GM12878 (cell line): ENCODE results near the gene CP. TPM values are rescaled to one million over a fixed set of nuclear protein-coding genes. Genes with fewer than 3 reads are reported as not detected.

ENCODE experiments used
- CHD1 ChIP-seq: IDR thresholded peaks from 2 replicates; pipeline ENCODE4 v1.6.1; 2012; ENCODE audit warnings: low read depth, low read length, improper control_type of control experiment
- FOXK2 ChIP-seq: fragments of 450-650 bp; IDR thresholded peaks from 2 replicates; pipeline ENCODE4 v1.6.1; 2017; ENCODE audit warnings: mild to moderate bottlenecking, moderate library complexity
- HCFC1 ChIP-seq: fragments of 150-350 bp; IDR thresholded peaks from 2 replicates; pipeline ENCODE4 v1.6.1; 2014; ENCODE audit warnings: low read length
- HDGF ChIP-seq: fragments of 450-650 bp; IDR thresholded peaks from 2 replicates; pipeline ENCODE4 v1.6.1; 2016; ENCODE audit warnings: antibody characterized with exemption
- LARP7 ChIP-seq: fragments of 450-650 bp; IDR thresholded peaks from 2 replicates; pipeline ENCODE4 v1.6.1; 2017; ENCODE audit warnings: mild to moderate bottlenecking
- RB1 ChIP-seq: fragments of 450-650 bp; formaldehyde crosslinking; IDR thresholded peaks from 2 replicates; pipeline ENCODE4 v1.6.1; 2017; ENCODE audit warnings: mild to moderate bottlenecking, borderline replicate concordance
- TCF12 ChIP-seq: IDR thresholded peaks from 2 replicates; pipeline ENCODE4 v1.6.1; 2011; ENCODE audit warnings: low read depth, mild to moderate bottlenecking, low read length
- YY1 ChIP-seq: IDR thresholded peaks from 2 replicates; pipeline ENCODE4 v1.6.1; 2011; ENCODE audit warnings: low read depth, mild to moderate bottlenecking, low read length
- ZBED1 ChIP-seq: IDR thresholded peaks from 2 replicates; pipeline ENCODE4 v1.6.1; 2016; ENCODE audit warnings: borderline replicate concordance
- polyA plus RNA-seq, 11 experiments: library from polyadenylated mRNA; depleted of rRNA in 4 of 11; unstranded in 6 of 11; stranded (reverse) in 5 of 11; fragments of >200 nt; fragmentation: Nextera tagmentation in 4 of 11; fragmentation: Illumina TruSeq in 1 of 11; extraction: Ambion mirVana in 4 of 11; extraction: Trizol in 1 of 11; gene quantifications; 1 replicate in 1 of 11; 2 replicates in 10 of 11; pipeline versions ENCODE4 v1.2.1 to v1.2.3, GENCODE V29; 2011 to 2016; ENCODE audit warnings: inconsistent platforms in 2 of 11, missing spikeins in 2 of 11, low read depth in 1 of 11
- total RNA-seq, 4 experiments: library from RNA; depleted of rRNA in 3 of 4; stranded (reverse); fragments of >200 nt in 3 of 4; fragmentation: Illumina TruSeq in 1 of 4; extraction: Trizol in 1 of 4; gene quantifications; 2 replicates each; pipeline versions ENCODE4 v1.2.1 to v1.2.3, GENCODE V29; 2013 to 2021
- TF ChIP-seq, protein P1 (sequence below): IDR thresholded peaks from 2 replicates; pipeline ENCODE4 v1.6.1; 2012; ENCODE audit warnings: improper control_type of control experiment, low read depth, low read length; ENCODE audit not compliant: insufficient replicate concordance
- TF ChIP-seq, protein P2 (sequence below): IDR thresholded peaks from 2 replicates; pipeline ENCODE4 v1.6.1; 2012; ENCODE audit warnings: low read depth, low read length, improper control_type of control experiment

Gene CP
- total and polyA plus RNA-seq, 10 of the 15 experiments (the other 5 are each of a cell fraction or from before 2014, with no cell fraction given) = 0.14 to 1.2 (median 0.30) TPM; not detected in 6

DNA sequence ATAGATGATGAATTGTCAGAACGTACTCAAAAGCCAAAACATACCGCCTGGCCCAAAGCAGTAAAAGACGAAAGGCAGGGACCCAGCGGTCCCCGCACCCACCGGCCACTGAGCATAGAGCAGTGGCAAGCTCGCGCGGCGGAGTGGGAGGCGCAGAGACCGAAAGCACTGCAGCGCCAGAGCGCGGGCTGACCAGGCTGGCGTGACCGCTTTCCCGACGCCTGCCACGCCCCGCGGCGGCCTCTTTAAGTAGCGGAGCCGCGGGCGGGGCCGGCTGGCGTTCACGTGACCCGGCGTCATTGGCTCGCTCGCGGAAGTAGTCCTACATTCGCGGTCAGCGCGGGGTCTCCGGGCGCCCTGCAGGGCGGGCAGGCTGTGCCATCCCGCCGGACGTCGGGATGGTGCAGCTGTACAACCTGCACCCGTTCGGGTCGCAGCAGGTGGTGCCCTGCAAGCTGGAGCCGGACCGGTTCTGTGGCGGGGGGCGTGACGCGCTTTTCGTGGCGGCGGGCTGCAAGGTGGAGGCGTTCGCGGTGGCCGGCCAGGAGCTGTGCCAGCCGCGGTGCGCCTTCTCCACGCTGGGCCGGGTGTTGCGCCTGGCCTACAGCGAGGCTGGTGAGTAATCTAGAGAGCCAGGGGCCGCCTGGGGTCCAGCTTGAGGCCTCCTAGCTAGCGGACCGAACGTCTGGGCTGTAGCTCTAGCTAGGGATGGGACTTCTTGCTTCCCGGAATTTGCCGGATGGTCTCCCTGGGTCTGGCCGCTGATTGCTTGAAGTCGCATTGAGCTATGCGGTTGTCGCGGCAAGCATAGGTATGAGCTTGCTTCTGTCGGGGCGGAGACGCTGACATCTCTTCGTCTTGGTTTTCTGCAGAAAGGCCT lies 92.1 kb downstream of the CP start, which contains the start of gene HPS3 (continued):
- TF ChIP-seq FOXK2 (no peak), LARP7 (peak; percentile 68; the same call in 1 of the 2 replicates), YY1 (0 out of 2 replicates have a peak, but pooled peaks have one; percentile 45), CHD1 (no peak), RB1 (peak; percentile 56; the same call in 1 of the 2 replicates), HCFC1 (0 out of 2 replicates have a peak, but pooled peaks have one; percentile 25), ZBED1 (no peak), TCF12 (peak; percentile 45; the same call in 1 of the 2 replicates), HDGF (no peak)
- TF ChIP-seq, protein P1, sequence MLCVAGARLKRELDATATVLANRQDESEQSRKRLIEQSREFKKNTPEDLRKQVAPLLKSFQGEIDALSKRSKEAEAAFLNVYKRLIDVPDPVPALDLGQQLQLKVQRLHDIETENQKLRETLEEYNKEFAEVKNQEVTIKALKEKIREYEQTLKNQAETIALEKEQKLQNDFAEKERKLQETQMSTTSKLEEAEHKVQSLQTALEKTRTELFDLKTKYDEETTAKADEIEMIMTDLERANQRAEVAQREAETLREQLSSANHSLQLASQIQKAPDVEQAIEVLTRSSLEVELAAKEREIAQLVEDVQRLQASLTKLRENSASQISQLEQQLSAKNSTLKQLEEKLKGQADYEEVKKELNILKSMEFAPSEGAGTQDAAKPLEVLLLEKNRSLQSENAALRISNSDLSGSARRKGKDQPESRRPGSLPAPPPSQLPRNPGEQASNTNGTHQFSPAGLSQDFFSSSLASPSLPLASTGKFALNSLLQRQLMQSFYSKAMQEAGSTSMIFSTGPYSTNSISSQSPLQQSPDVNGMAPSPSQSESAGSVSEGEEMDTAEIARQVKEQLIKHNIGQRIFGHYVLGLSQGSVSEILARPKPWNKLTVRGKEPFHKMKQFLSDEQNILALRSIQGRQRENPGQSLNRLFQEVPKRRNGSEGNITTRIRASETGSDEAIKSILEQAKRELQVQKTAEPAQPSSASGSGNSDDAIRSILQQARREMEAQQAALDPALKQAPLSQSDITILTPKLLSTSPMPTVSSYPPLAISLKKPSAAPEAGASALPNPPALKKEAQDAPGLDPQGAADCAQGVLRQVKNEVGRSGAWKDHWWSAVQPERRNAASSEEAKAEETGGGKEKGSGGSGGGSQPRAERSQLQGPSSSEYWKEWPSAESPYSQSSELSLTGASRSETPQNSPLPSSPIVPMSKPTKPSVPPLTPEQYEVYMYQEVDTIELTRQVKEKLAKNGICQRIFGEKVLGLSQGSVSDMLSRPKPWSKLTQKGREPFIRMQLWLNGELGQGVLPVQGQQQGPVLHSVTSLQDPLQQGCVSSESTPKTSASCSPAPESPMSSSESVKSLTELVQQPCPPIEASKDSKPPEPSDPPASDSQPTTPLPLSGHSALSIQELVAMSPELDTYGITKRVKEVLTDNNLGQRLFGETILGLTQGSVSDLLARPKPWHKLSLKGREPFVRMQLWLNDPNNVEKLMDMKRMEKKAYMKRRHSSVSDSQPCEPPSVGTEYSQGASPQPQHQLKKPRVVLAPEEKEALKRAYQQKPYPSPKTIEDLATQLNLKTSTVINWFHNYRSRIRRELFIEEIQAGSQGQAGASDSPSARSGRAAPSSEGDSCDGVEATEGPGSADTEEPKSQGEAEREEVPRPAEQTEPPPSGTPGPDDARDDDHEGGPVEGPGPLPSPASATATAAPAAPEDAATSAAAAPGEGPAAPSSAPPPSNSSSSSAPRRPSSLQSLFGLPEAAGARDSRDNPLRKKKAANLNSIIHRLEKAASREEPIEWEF = peak; percentile 31
- TF ChIP-seq, protein P2, sequence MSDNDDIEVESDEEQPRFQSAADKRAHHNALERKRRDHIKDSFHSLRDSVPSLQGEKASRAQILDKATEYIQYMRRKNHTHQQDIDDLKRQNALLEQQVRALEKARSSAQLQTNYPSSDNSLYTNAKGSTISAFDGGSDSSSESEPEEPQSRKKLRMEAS = peak; percentile 84; the same call in 1 of the 2 replicates
